AG09319 (cell line): ENCODE measurements around the gene SLC9A9.

Source experiments
- DNase-seq: peaks from one replicate; pipeline ENCODE4 v3.0.0-alpha.2; 2010; ENCODE audit warnings: low read depth; ENCODE audit errors: extremely low read depth
- TF ChIP-seq, protein P1 (sequence below): IDR thresholded peaks from 2 replicates; pipeline ENCODE4 v1.5.1; 2011; ENCODE audit warnings: low read depth, mild to moderate bottlenecking, inconsistent platforms, low read length, moderate library complexity

Gene SLC9A9

DNA sequence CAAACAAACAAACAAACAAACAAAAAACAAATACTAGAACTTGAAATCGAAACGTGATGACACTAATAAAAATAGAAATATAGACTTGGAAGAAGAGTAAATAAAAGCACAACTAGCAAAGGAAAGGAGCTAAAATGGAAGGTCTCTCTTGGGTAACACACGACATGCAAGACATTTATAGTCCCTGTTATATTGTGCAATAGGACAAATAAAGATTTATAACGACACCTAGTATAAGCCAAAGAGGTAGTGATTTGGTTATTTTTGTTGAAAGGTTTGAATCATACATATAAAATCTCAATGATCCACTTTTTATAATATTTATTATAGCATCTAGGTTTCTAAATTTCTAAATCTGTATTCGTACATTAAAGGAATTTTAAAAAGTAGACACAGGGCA lies 379.1 kb downstream of the SLC9A9 start:
- DNase-seq = no peak
- TF ChIP-seq, protein P1, sequence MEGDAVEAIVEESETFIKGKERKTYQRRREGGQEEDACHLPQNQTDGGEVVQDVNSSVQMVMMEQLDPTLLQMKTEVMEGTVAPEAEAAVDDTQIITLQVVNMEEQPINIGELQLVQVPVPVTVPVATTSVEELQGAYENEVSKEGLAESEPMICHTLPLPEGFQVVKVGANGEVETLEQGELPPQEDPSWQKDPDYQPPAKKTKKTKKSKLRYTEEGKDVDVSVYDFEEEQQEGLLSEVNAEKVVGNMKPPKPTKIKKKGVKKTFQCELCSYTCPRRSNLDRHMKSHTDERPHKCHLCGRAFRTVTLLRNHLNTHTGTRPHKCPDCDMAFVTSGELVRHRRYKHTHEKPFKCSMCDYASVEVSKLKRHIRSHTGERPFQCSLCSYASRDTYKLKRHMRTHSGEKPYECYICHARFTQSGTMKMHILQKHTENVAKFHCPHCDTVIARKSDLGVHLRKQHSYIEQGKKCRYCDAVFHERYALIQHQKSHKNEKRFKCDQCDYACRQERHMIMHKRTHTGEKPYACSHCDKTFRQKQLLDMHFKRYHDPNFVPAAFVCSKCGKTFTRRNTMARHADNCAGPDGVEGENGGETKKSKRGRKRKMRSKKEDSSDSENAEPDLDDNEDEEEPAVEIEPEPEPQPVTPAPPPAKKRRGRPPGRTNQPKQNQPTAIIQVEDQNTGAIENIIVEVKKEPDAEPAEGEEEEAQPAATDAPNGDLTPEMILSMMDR = no peak

DNA sequence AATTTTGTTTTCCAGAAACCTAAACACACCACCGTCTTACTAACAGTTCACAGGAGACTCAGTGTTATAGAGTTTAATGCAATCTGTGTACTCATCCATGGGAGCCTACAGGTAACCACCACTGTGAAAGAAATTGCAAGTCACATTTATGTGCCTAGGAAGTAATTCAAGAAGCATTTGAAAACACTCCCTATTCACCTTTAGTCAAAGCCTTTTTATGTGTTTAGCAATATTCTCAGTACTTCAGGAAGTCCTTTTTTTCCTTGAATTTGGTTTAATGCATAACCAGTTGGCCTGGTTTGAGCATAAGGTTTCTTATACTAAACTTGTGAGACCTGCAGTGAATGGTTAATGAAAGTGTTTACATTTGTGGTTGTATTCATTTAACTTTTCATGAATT lies 382.6 kb downstream of the SLC9A9 start:
- TF ChIP-seq, protein P1 = no peak
- DNase-seq = no peak

DNA sequence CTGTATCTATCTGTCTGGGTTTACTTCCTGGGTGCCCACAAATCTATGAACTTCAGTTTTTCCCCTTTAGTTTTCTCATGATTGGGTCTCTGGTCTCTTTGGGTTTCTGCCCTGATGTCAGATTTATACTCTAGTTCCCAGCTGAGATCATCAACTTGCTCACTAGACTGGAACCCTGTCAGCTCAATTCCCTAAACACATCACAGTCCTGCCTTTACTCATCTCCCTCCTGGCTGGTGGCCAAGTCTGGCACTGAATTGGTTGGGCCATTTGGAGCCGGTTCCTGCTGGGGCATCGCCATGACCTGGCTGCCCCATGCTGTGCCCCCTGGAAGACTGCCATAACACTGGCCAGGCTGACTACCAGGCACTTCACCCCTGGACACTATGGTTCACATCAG lies 383.4 kb downstream of the SLC9A9 start:
- DNase-seq = no peak
- TF ChIP-seq, protein P1 = no peak

DNA sequence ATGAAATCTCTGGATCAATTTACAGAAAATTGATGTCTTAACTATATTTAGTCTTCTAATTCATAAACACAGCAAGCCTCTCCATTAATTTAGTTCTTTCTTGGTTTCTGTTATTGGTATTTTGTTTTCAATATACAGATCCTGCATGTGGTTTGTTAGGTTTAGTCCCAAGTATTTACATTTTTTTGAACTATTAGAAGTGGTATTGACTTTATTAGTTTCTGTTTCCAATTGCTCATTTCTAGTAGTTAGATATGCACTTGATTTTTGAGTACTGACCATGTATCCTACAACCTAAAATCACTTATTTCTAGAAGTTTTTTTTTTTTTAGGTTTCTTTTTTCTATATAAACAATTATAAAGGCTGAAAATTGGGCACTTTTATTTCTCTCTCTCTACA lies 392.8 kb downstream of the SLC9A9 start:
- DNase-seq = no peak
- TF ChIP-seq, protein P1 = no peak

DNA sequence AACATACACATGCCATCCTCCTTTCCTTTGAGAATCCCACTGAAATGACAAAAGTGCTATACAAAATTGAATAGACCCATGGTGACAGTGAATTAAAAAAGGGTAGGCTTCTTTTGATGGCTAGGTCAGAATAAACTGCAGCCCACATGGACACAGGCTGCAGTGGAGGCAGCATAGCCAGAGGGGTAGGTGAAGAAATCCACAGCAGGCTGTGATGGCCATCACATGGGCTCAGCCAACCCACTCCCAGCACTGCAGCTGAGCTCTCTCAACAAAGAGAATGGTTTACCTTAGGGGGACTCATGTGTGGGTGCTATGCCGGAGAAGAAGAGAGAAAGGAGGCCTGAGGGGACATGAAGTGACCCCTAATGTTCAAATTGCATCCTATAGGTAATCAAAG lies 397.6 kb downstream of the SLC9A9 start:
- DNase-seq = no peak
- TF ChIP-seq, protein P1 = no peak

DNA sequence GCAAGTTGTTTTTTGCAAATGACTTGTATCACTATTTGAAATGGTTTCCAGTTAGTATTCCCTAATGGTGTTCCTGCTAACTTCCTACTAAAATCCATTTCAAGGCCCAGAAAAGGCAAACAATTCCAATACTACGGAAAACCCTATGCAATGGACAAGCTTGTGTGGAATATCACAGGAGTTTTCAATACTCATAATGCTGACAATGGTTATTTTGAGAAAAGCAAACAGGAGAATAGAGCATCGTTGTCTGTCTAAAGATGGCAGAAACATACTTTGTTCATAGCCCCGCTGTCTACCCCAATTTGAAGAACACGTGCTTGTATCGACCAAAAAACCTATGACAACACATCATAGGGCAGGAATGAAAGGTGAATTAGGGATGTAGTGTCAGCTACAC lies 400.8 kb downstream of the SLC9A9 start:
- no peak for DNase-seq
- TF ChIP-seq, protein P1 = no peak

DNA sequence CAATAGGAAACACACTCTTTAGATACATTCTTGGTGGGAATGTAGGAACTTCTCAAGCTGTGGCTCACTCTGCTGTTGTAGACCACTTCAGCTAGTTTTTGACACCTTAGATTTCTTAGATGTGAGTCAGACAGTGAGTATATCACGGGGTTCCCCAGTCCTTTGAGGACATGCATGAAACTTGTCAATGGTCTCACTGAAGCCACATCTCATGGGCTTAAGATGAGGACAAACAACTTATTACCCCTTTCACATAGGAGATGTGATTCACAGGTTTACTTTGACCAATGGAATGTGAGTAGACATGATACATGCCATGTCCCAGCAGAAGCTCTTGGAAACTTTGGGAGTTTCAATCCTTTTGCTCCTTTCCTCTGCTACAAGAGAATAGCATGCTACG lies 403.1 kb downstream of the SLC9A9 start:
- no peak for DNase-seq
- TF ChIP-seq, protein P1 = no peak

DNA sequence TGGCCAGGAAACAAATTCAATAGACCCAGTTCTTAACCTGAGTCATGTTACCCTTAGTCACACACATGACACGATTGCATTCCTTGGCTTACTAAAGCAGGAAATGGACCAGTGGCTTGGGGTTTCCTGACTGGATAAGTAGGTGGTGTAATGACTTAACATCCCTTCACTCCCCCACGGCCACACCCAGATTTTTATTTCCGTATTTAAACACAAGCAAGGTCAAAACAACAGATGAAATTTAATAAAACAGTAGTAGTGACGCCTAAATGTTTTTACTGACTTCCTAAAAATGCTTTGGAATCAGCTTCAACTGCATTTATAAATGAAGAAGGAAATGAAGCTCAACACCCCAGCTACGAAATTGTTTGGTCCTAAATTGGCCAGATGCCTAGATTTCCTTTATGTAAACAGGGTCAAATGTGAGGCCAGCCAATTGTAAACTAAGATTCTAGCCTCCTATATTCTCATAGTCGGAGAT lies 404.4 kb downstream of the SLC9A9 start:
- DNase-seq = peak; percentile 65
- TF ChIP-seq, protein P1 = no peak
